HCT116 (cell line): ENCODE results near the gene C19orf25.

Source experiments
- CTCF ChIP-seq, 3 experiments: fragments of 200-600 bp in 1 of 3; sonication (generic) in 1 of 3; IDR thresholded peaks in 2 of 3; conservative IDR thresholded peaks in 1 of 3; 2 replicates each; pipeline ENCODE4 v1.5.1; 2012 to 2017; ENCODE audit warnings: low read depth in 2 of 3, low read length in 2 of 3, antibody characterized with exemption in 1 of 3, borderline replicate concordance in 1 of 3, control low read depth in 1 of 3, mild to moderate bottlenecking in 1 of 3, mixed read lengths in 1 of 3, mixed run types in 1 of 3, moderate library complexity in 1 of 3; ENCODE audit not compliant: insufficient read depth in 1 of 3
- MAX ChIP-seq: IDR thresholded peaks from 2 replicates; pipeline ENCODE4 v1.6.1; 2012
- POLR2A ChIP-seq: IDR thresholded peaks from 2 replicates; pipeline ENCODE4 v1.7.0; 2011; ENCODE audit warnings: borderline replicate concordance; ENCODE audit not compliant: insufficient read depth, insufficient read length; ENCODE audit errors: extremely low read depth
- POLR2AphosphoS5 ChIP-seq: IDR thresholded peaks from 2 replicates; pipeline ENCODE4 v1.6.1; 2011; ENCODE audit warnings: mild to moderate bottlenecking, low read depth, low read length, moderate library complexity
- SP1 ChIP-seq: IDR thresholded peaks from 2 replicates; pipeline ENCODE4 v1.6.1; 2012; ENCODE audit warnings: low read depth
- ZBTB33 ChIP-seq: IDR thresholded peaks from 2 replicates; pipeline ENCODE4 v1.6.1; 2011; ENCODE audit warnings: mild to moderate bottlenecking, low read length, moderate library complexity; ENCODE audit not compliant: insufficient replicate concordance; ENCODE audit errors: extremely low read depth
- ZFX ChIP-seq: fragments of 450-650 bp; IDR thresholded peaks from 2 replicates; pipeline ENCODE4 v1.6.1; 2017
- ZNF274 ChIP-seq: fragments of 200-500 bp; sonication (Bioruptor generic); IDR thresholded peaks from 2 replicates; pipeline ENCODE4 v1.6.1; 2014; ENCODE audit warnings: mild to moderate bottlenecking, low read depth, low read length, inconsistent platforms

GRCh38 chr19:1457892-1458291 is 21.1 kb downstream of the C19orf25 start:
- TF ChIP-seq CTCF (IDR thresholded peaks at IDR 0.05 in 2 of 3, conservative IDR thresholded peaks at IDR 0.05 in 1 of 3; ENCODE audit: borderline replicate concordance in 1 of 3, insufficient read depth in 1 of 3, low read depth in 2 of 3, low read length in 2 of 3) = no peak
- TF ChIP-seq POLR2AphosphoS5 = no peak
- no peak for TF ChIP-seq ZFX
- TF ChIP-seq SP1 = no peak
- TF ChIP-seq MAX = no peak
- no peak for TF ChIP-seq ZNF274
- no peak for TF ChIP-seq ZBTB33
- no peak for TF ChIP-seq POLR2A
